ENCODE measurements around the gene MGAT5B. TPM values are rescaled to one million over a fixed set of nuclear protein-coding genes. Genes with fewer than 3 reads are reported as not detected.

The MGAT5B gene
- total and polyA plus RNA-seq, 10 donors, result 0.02 to 2.0 (median 0.75) TPM

GRCh38 chr17:76879691-76880090 is 11.5 kb downstream of the MGAT5B start:
- WGBS, 5 donors, result 66 to 79% (median 72%) methylated on average over 10 of the region's 10 CpGs
- TF ChIP-seq CTCF (IDR thresholded peaks at IDR 0.05 in 8 of 11, conservative IDR thresholded peaks at IDR 0.05 in 3 of 11) (no peak), POLR2A (IDR thresholded peaks at IDR 0.05) (no peak), POLR2AphosphoS5 (IDR thresholded peaks at IDR 0.05) (no peak)
- Histone ChIP-seq H3K9me3 (peaks cover 0 to 15% (median 8%) of the 10 kb centered on the region in 8 donors), H3K4me1 (no peaks in the 10 kb centered on the region), H3K27me3 (replicated peaks in 1 of 7) (peaks cover 0 to 36% (median 0%) of the 10 kb centered on the region in 7 donors), H3K36me3 (no peaks in the 10 kb centered on the region), H3K4me3 (no peak overlapping the region), H3K27ac (no peak overlapping the region)
- intact Hi-C loops (cut with DNase I; ENCODE audit: low total_unique reads), result loop anchor here (10.0 kb wide), 1 partner anchor 365 kb away; no protein-coding TSS in a partner anchor
- DNase-seq, result no peak

GRCh38 chr17:76880268-76880667 is 12.1 kb downstream of the MGAT5B start:
- WGBS, 5 donors, result 53 to 64% (median 63%) methylated on average over 10 of the region's 10 CpGs
- Histone ChIP-seq H3K27ac (no peak overlapping the region), H3K4me3 (no peak overlapping the region), H3K27me3 (replicated peaks in 1 of 7) (peaks cover 0 to 36% (median 0%) of the 10 kb centered on the region in 7 donors), H3K4me1 (peaks cover 0 to 3% (median 0%) of the 10 kb centered on the region in 6 donors), H3K36me3 (no peaks in the 10 kb centered on the region), H3K9me3 (peaks cover 0 to 9% (median 3%) of the 10 kb centered on the region in 8 donors)
- DNase-seq, result no peak
- TF ChIP-seq POLR2A (IDR thresholded peaks at IDR 0.05) (no peak), CTCF (IDR thresholded peaks at IDR 0.05 in 8 of 11, conservative IDR thresholded peaks at IDR 0.05 in 3 of 11) (no peak), POLR2AphosphoS5 (IDR thresholded peaks at IDR 0.05) (no peak)
- intact Hi-C loops (cut with DNase I; ENCODE audit: low total_unique reads), result no loop called here

GRCh38 chr17:76880971-76881370 is 12.8 kb downstream of the MGAT5B start:
- no peak for DNase-seq
- no peak for TF ChIP-seq CTCF (IDR thresholded peaks at IDR 0.05 in 8 of 11, conservative IDR thresholded peaks at IDR 0.05 in 3 of 11)
- TF ChIP-seq POLR2AphosphoS5 (IDR thresholded peaks at IDR 0.05), result no peak
- no peak for TF ChIP-seq POLR2A (IDR thresholded peaks at IDR 0.05)
- Histone ChIP-seq H3K36me3 (no peaks in the 10 kb centered on the region), H3K4me3 (no peak overlapping the region), H3K27me3 (replicated peaks in 1 of 7) (peaks cover 0 to 36% (median 0%) of the 10 kb centered on the region in 7 donors), H3K27ac (no peak overlapping the region), H3K4me1 (peaks cover 0 to 9% (median 0%) of the 10 kb centered on the region in 6 donors), H3K9me3 (peaks cover 0 to 2% (median 0%) of the 10 kb centered on the region in 8 donors)
- WGBS, 5 donors, result 89 to 92% (median 90%) methylated on average over 12 of the region's 12 CpGs
- intact Hi-C loops (cut with DNase I; ENCODE audit: low total_unique reads), result no loop called here

GRCh38 chr17:76881408-76881807 is 13.2 kb downstream of the MGAT5B start:
- Histone ChIP-seq H3K27ac (no peak overlapping the region), H3K27me3 (replicated peaks in 1 of 7) (peaks cover 0 to 36% (median 0%) of the 10 kb centered on the region in 7 donors), H3K36me3 (no peaks in the 10 kb centered on the region), H3K4me1 (peaks cover 0 to 9% (median 0%) of the 10 kb centered on the region in 6 donors), H3K4me3 (no peak overlapping the region), H3K9me3 (no peaks in the 10 kb centered on the region)
- intact Hi-C loops (cut with DNase I; ENCODE audit: low total_unique reads), result no loop called here
- 86 to 93% (median 90%) methylated on average over 6 of the region's 6 CpGs for WGBS, 5 donors
- peak; percentile 51 for DNase-seq
- TF ChIP-seq CTCF (IDR thresholded peaks at IDR 0.05 in 8 of 11, conservative IDR thresholded peaks at IDR 0.05 in 3 of 11), result no peak
- TF ChIP-seq POLR2AphosphoS5 (IDR thresholded peaks at IDR 0.05), result no peak
- no peak for TF ChIP-seq POLR2A (IDR thresholded peaks at IDR 0.05)
